Neural progenitor cell (in vitro differentiated cells): Measurements from ENCODE around the gene HOGA1. TPM values are rescaled to one million over a fixed set of nuclear protein-coding genes. Genes with fewer than 3 reads are reported as not detected.
A peak's percentile ranks its signal among the peaks of the same experiment; 100 is the strongest.

Experiments used
- DNase-seq: peaks from one replicate; pipeline ENCODE4 v3.0.0-alpha.2; 2016; ENCODE audit warnings: low spot score
- H2AFZ ChIP-seq: fragments of 200-600 bp; sonication (generic); replicated peaks from 2 replicates; pipeline ENCODE4 v1.6.1; 2016; ENCODE audit warnings: antibody characterized with exemption
- H3F3A ChIP-seq: fragments of 200-600 bp; sonication (generic); 2 replicates; pipeline ENCODE4 v1.6.1; 2016; ENCODE audit warnings: antibody characterized with exemption, low read depth
- H3K27ac ChIP-seq: fragments of 200-600 bp; sonication (generic); 2 replicates; pipeline ENCODE4 v1.5.1; 2016; ENCODE audit warnings: mild to moderate bottlenecking
- H3K27me3 ChIP-seq: fragments of 200-600 bp; sonication (generic); 2 replicates; pipeline ENCODE4 v1.6.1; 2016; ENCODE audit warnings: mild to moderate bottlenecking, moderate library complexity
- H3K36me3 ChIP-seq: fragments of 200-600 bp; sonication (generic); 2 replicates; pipeline ENCODE4 v1.5.1; 2016
- H3K4me1 ChIP-seq: fragments of 200-600 bp; sonication (generic); 2 replicates; pipeline ENCODE4 v1.6.1; 2016; ENCODE audit warnings: mixed run types
- H3K4me2 ChIP-seq: fragments of 200-600 bp; sonication (generic); 2 replicates; pipeline ENCODE4 v1.6.1; 2016
- H3K4me3 ChIP-seq: fragments of 200-600 bp; sonication (generic); 2 replicates; pipeline ENCODE4 v1.5.1; 2016
- H3K79me2 ChIP-seq: fragments of 200-600 bp; sonication (generic); 2 replicates; pipeline ENCODE4 v1.6.1; 2016; ENCODE audit warnings: low read depth
- H3K9ac ChIP-seq: fragments of 200-600 bp; sonication (generic); 2 replicates; pipeline ENCODE4 v1.6.1; 2016
- H3K9me3 ChIP-seq: fragments of 200-600 bp; sonication (generic); 2 replicates; pipeline ENCODE4 v1.5.1; 2016; ENCODE audit warnings: low read depth
- H4K20me1 ChIP-seq: fragments of 200-600 bp; sonication (generic); 2 replicates; pipeline ENCODE4 v1.6.1; 2016; ENCODE audit warnings: low read depth
- H3K27ac Mint-ChIP-seq: 3 replicates; pipeline ENCODE4 v1.8.0; 2021; ENCODE audit warnings: mixed read lengths
- H3K27me3 Mint-ChIP-seq: 2 replicates; pipeline ENCODE4 v1.8.0; 2022; ENCODE audit warnings: low read depth, mild to moderate bottlenecking, inconsistent platforms, moderate library complexity, mixed read lengths; ENCODE audit not compliant: insufficient read depth
- H3K36me3 Mint-ChIP-seq: 3 replicates; pipeline ENCODE4 v1.8.0; 2021; ENCODE audit warnings: mixed read lengths
- H3K4me1 Mint-ChIP-seq: 3 replicates; pipeline ENCODE4 v1.8.0; 2021; ENCODE audit warnings: mixed read lengths
- H3K4me3 Mint-ChIP-seq: 3 replicates; pipeline ENCODE4 v1.8.0; 2021; ENCODE audit warnings: mild to moderate bottlenecking, moderate library complexity, mixed read lengths
- H3K9me3 Mint-ChIP-seq: 3 replicates; pipeline ENCODE4 v1.8.0; 2020; ENCODE audit warnings: mixed read lengths
- CTCF ChIP-seq: fragments of 200-600 bp; sonication (generic); IDR thresholded peaks from 2 replicates; pipeline ENCODE4 v1.5.1; 2017; ENCODE audit warnings: antibody characterized with exemption, mild to moderate bottlenecking
- EZH2 ChIP-seq: fragments of 200-600 bp; sonication (generic); IDR thresholded peaks from 2 replicates; pipeline ENCODE4 v1.6.1; 2017; ENCODE audit warnings: antibody characterized with exemption, mild to moderate bottlenecking, moderate library complexity
- EZH2phosphoT487 ChIP-seq: fragments of 200-600 bp; sonication (generic); IDR thresholded peaks from 2 replicates; pipeline ENCODE4 v1.6.1; 2017; ENCODE audit warnings: antibody characterized with exemption
- total RNA-seq: library from RNA; depleted of rRNA; stranded (reverse); fragments of >200 nt; gene quantifications from 2 replicates; pipeline ENCODE4 v1.2.3, GENCODE V29; 2015; ENCODE audit warnings: low replicate concordance

HOGA1 gene
- total RNA-seq, 1 donor from 2014 or later, result 0.17 TPM

- Mint-ChIP-seq H3K9me3 (no peaks in the 10 kb centered on the region), H3K36me3 (no peaks in the 10 kb centered on the region), H3K27ac (no peak overlapping the region), H3K4me1 (peaks cover 7% of the 10 kb centered on the region), H3K27me3 (peaks cover 4% of the 10 kb centered on the region), H3K4me3 (no peak overlapping the region)
- H2AFZ ChIP-seq, result no peak overlapping the region
- no peaks in the 10 kb centered on the region for H3K9me3 ChIP-seq
- H3K79me2 ChIP-seq, result no peaks in the 10 kb centered on the region
- DNase-seq, result no peak
- TF ChIP-seq CTCF (no peak), EZH2phosphoT487 (no peak), EZH2 (no peak)
- no peak overlapping the region for H3K9ac ChIP-seq
- no peaks in the 10 kb centered on the region for H3K4me1 ChIP-seq
- H3K4me2 ChIP-seq, result no peak overlapping the region
- H3K4me3 ChIP-seq, result no peak overlapping the region
- H3K36me3 ChIP-seq, result no peaks in the 10 kb centered on the region
- H3F3A ChIP-seq, result no peaks in the 10 kb centered on the region
- H4K20me1 ChIP-seq, result no peaks in the 10 kb centered on the region
- no peaks in the 10 kb centered on the region for H3K27me3 ChIP-seq
- no peak overlapping the region for H3K27ac ChIP-seq
These were observed 6.7 kb downstream of the HOGA1 start for GRCh38 chr10:97590748-97591495.

- Mint-ChIP-seq H3K4me1 (peaks cover 22% of the 10 kb centered on the region), H3K36me3 (no peaks in the 10 kb centered on the region), H3K27me3 (peaks cover 2% of the 10 kb centered on the region), H3K9me3 (no peaks in the 10 kb centered on the region), H3K4me3 (no peak overlapping the region), H3K27ac (no peak overlapping the region)
- no peak overlapping the region for H3K9ac ChIP-seq
- no peaks in the 10 kb centered on the region for H3F3A ChIP-seq
- no peak for DNase-seq
- no peak overlapping the region for H3K4me2 ChIP-seq
- TF ChIP-seq EZH2, result no peak
- no peak for TF ChIP-seq EZH2phosphoT487
- no peak for TF ChIP-seq CTCF
- no peak overlapping the region for H3K27ac ChIP-seq
- H2AFZ ChIP-seq, result no peak overlapping the region
- no peaks in the 10 kb centered on the region for H3K4me1 ChIP-seq
- no peaks in the 10 kb centered on the region for H3K79me2 ChIP-seq
- H3K27me3 ChIP-seq, result no peaks in the 10 kb centered on the region
- H3K4me3 ChIP-seq, result no peak overlapping the region
- no peaks in the 10 kb centered on the region for H3K36me3 ChIP-seq
- H3K9me3 ChIP-seq, result no peaks in the 10 kb centered on the region
- H4K20me1 ChIP-seq, result no peaks in the 10 kb centered on the region
These were observed 9.2 kb downstream of the HOGA1 start for GRCh38 chr10:97593421-97593820.

- no peaks in the 10 kb centered on the region for H3K36me3 Mint-ChIP-seq
- Histone ChIP-seq H2AFZ (no peak overlapping the region), H3K9me3 (no peaks in the 10 kb centered on the region), H3K9ac (no peak overlapping the region), H3K36me3 (no peaks in the 10 kb centered on the region), H3K4me1 (no peaks in the 10 kb centered on the region), H3K4me3 (no peak overlapping the region), H3F3A (no peaks in the 10 kb centered on the region), H3K4me2 (no peak overlapping the region), H3K27ac (no peak overlapping the region), H3K27me3 (no peaks in the 10 kb centered on the region), H3K79me2 (no peaks in the 10 kb centered on the region), H4K20me1 (no peaks in the 10 kb centered on the region)
- DNase-seq, result no peak
- no peaks in the 10 kb centered on the region for H3K9me3 Mint-ChIP-seq
- H3K27me3 Mint-ChIP-seq, result no peaks in the 10 kb centered on the region
- TF ChIP-seq EZH2, result no peak
- TF ChIP-seq EZH2phosphoT487, result no peak
- TF ChIP-seq CTCF, result no peak
- peaks cover 28% of the 10 kb centered on the region for H3K4me1 Mint-ChIP-seq
- H3K27ac Mint-ChIP-seq, result peak overlapping the region; percentile 92
- H3K4me3 Mint-ChIP-seq, result no peak overlapping the region
These were observed 12.2 kb downstream of the HOGA1 start for GRCh38 chr10:97596101-97597082.
